Activated CD4-positive, alpha-beta T cell treated with anti-CD3 and anti-CD28 coated beads for 24 hours (primary cell): ENCODE results near the gene MTA1.

Source experiments
- DNase-seq, 2 donors: peaks; one replicate each; pipeline ENCODE4 v3.0.0-alpha.2; 2020; ENCODE audit warnings: low read depth in 2 of 2

MTA1 gene

GRCh38 chr14:105422695-105423487, 3.3 kb downstream of the MTA1 start:
- DNase-seq: no peak

DNA sequence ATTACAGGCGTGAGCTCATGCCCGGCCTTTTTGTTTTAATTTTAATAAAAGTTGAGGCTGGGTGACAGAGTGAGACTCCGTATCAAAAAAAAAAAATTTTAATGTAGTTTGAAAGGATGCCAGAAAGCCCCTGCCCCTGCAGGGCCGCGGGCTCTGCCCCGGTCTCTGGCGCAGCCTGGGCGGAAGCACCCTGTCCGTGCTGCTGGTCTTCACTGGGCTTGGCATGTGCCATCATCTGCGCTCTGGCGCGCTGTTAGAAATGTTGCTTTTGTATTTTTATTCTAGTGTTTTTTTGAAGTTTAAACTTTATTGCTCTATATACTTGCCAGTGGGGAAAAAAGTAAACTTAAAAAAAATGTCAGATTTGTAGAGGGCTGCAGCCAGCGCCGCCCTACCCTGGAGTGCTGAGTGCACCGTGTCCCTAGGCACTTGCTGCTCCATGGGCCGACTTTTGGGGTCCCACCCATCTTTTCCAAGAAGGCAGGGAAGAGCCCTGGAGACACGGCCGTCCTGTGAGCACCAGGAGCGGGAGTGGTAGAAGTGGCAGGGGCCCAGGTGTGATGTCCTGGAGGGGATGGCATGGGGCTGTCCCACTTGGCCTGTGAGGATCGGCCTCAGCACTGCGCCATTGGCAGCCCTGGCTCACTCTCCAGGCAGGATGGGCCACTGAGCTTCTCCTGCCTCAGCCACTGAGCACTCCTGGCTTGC, 4.0 kb downstream of the MTA1 start:
- no peak for DNase-seq

GRCh38 chr14:105424861-105425260, 5.2 kb downstream of the MTA1 start:
- DNase-seq: no peak

DNA sequence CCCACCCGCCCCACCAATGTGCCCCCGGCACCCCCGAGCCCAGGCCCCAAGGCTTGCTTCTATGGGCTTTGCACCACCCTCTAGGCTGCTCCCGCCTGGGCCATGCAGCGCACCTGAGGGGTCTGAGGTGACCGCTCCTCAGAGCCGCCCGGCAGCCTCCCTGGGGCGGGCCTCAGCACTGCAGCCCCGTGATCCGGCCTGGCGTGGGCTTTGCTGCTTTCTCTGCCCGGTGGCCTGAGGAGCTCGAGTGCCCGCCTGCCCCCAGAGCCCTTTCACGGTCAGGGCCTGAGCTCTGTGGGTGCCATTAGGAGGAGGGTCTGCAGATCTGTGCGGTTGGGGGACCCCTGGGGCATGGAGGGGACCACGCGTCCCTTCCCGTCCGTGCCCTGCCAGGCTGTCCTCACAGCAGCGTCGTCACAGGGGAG, 6.2 kb downstream of the MTA1 start:
- DNase-seq: no peak

DNA sequence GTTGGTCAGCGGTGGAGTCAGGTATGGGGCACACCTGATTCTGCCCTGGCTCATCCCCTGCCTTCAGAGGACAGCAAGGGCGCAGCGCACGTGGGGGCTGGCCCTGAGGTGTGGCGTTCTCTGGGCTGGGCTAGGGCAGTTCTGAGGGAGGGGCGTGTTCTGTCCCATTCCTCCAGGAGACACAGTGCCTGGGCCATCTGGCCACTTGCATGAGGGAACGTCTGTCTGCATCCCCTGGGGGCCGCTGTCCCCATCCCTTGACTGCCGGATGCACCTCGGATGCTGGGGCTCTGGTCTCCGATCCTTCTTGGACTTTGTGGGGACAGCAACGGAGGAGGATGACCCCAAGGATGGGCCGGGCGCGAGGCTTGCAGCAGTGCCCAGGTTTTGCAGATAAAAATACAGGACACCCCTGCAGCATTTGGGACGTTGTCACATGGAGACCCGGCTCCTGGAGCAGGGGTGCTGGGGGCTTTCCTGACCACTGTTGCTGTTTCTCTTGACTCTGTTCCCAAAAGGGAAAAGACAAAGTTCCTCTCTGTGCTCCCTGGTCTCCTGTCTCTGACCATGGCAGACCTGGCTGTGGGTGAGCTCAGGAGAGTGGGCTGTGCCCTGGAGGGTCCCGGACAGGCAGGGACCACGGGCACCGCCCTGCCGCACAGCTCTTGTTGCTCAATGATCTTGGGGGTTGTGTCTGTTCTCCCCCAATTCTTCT, 6.9 kb downstream of the MTA1 start:
- DNase-seq: no peak

GRCh38 chr14:105427412-105427811, 7.8 kb downstream of the MTA1 start:
- DNase-seq: no peak

DNA sequence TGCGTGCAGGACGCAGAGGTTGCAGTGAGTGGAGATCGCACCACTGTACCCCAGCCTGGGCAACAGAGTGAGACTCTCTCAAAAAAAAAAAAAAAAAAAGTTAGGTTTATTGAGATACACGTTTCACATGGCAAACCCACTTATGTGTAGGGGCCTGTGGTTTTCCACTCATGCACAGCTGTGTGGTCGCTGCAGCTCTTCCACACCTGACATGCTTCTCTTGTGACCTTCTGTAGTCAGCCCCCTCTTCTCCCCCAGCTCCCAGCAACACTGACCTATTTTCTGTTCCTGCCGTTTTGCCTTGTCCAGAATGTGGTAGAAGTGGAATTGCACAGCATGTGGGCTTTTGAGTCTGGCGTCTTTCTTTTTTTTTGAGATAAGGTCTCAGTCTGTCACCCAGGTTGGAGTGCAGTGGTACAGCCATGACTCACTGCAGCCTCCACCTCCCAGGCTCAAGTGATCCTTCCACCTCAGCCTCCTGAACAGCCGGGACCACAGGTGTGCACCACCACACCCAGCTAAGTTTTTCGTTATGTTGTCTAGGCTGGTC, 8.4 kb downstream of the MTA1 start:
- DNase-seq: no peak

DNA sequence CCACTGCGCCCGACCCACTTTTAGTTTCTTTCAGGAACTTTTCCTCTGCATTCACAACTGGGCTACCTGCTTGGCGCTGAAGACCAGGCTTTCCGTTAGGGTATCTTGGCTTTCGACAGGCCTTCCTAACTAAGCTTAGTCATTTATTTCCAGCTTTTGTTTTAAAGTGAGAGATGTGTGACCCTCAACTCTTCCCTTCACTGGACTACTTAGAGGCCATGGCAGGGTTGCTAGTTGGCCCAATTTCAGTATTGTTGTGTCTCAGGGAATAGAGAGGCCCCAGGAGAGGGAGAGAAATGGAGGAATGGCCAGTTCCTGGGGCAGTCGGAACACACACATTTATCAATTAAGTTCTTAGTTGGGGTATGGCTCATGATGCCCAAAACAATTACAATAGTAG, 10.4 kb downstream of the MTA1 start:
- no peak for DNase-seq

- DNase-seq: no peak
Observed at GRCh38 chr14:105430565-105430964, 10.9 kb downstream of the MTA1 start.

DNA sequence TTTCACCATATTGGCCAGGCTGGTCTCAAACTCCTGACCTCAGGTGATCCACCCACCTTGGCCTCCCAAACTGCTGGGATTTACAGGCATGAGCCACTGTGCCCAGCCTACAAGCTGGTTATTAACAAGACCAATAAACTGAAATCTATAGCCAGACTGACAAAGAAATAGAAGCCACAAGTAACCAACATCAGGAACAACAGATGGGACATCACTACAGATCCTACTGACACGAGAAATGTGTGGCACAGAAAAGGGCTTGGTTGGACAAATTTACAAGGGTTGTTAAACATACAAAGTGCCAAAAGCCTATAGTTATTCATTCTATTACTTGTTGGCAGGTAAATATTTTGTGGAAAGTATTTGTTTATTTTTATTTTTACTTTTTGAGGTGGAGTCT, 11.6 kb downstream of the MTA1 start:
- DNase-seq: no peak

GRCh38 chr14:105432657-105433056, 13.0 kb downstream of the MTA1 start:
- DNase-seq: no peak

DNA sequence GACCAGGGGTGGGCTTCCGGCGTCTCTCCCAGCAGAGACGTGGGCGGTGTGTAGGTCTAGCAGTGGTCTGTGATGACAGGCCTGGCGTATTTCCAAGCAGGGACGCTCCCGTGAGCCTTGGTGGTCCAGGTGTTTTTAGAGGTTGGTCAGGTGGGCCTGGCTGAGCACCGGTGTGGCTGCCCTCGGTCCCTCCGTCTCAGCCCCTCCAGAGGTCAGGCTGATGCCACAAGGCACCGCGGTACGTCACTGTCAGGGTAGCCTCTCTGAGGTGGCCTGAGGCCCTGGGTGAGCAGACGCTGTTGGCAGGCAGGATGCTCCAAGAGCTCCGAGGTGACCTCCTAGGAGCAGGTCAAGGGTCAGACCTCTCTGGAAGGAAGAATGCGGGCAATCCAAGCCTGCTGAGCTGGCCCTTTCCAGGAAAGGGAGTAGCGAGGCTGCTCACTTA, 13.6 kb downstream of the MTA1 start:
- no peak for DNase-seq

- DNase-seq: no peak
Observed at GRCh38 chr14:105436402-105436801, 16.8 kb downstream of the MTA1 start.

GRCh38 chr14:105436891-105437722, 17.5 kb downstream of the MTA1 start:
- DNase-seq: no peak

- DNase-seq: no peak
Observed at GRCh38 chr14:105437723-105438500, 18.3 kb downstream of the MTA1 start.

GRCh38 chr14:105439179-105439578, 19.6 kb downstream of the MTA1 start:
- DNase-seq: no peak

GRCh38 chr14:105439710-105440553, 20.3 kb downstream of the MTA1 start:
- DNase-seq: no peak

DNA sequence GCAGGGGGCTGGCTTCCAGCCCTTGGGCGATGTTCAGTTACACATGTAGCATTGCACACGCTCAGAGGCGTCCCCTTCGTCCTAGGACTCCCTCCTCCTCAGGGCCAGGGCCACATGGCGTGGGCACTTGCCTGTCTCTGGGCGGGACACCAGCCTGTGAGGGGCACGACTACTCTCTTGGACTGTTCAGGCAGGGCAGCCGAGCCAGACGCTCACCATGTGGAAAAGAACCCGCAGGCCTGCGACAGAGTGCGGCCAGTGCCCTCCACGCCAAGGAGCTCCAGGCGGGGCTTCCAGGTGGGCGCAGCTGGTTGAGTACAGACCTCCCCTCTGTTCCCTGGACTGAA, 20.9 kb downstream of the MTA1 start:
- DNase-seq: no peak

- no peak for DNase-seq
Observed at GRCh38 chr14:105440992-105441391, 21.4 kb downstream of the MTA1 start.

GRCh38 chr14:105442125-105442524, 22.5 kb downstream of the MTA1 start:
- no peak for DNase-seq
